Mammary microvascular endothelial cell (primary cell): ENCODE data around the gene RBM14. TPM values are rescaled to one million over a fixed set of nuclear protein-coding genes. Genes with fewer than 3 reads are reported as not detected.

Experiments used
- total RNA-seq: library from RNA; depleted of rRNA; stranded (reverse); fragments of >200 nt; gene quantifications from 2 replicates; pipeline ENCODE4 v1.2.3, GENCODE V29; 2015

RBM14 gene, protein sequence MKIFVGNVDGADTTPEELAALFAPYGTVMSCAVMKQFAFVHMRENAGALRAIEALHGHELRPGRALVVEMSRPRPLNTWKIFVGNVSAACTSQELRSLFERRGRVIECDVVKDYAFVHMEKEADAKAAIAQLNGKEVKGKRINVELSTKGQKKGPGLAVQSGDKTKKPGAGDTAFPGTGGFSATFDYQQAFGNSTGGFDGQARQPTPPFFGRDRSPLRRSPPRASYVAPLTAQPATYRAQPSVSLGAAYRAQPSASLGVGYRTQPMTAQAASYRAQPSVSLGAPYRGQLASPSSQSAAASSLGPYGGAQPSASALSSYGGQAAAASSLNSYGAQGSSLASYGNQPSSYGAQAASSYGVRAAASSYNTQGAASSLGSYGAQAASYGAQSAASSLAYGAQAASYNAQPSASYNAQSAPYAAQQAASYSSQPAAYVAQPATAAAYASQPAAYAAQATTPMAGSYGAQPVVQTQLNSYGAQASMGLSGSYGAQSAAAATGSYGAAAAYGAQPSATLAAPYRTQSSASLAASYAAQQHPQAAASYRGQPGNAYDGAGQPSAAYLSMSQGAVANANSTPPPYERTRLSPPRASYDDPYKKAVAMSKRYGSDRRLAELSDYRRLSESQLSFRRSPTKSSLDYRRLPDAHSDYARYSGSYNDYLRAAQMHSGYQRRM
- total RNA-seq = 48.3 and 55.6 TPM in 2 replicates

GRCh38 chr11:66616379-66617154 lies at the start of gene RBM14:
Gene RBM14, plus strand, starts transcription at chr11:66616630. Its CDS starts 91 bp downstream, at chr11:66616721.

DNA sequence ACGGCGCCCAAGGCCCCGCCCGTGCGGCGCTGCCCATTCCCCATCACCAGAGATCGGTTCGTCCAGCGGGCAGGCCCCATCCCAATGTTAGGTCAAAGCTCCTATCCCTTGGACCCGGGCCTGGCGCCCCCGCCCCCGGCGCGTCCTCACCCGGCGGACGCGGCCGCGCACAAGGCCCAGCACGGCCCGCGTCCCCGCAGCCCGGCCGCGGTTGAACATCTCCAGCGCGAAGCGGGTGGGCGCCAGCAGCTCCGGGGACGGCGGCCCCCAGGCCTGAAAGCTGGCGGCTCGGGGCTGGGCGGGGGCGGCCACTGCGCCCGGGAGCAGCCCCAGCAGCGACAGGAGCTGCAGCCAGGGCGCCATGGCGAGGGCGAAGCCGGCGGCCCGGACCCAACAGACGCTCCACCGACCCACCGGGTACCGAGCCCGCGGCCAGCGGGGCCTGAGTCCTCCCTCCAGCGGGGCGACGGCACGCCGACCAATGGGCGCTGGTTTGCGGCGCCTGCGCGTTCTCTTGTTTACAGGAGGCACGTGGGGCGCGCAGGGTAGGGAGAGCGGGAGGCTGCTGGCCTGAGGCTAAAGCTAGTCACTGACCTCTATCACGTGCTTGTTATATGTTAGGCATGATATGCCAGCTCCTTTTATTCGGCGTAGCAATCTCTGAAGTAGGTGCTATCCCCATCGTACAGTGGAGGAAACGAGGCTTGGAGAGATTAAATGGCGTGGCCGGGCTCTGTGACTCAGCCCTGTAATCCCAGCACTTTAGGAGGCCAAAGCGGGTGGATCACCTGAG lies 48.1 kb upstream of the RBM14 start, which contains the start of gene CTSF:
TSS of gene CTSF (minus strand) at position 483 of the 793 bp plus-strand sequence. CDS start at position 363, 120 bp downstream.

GRCh38 chr11:66592457-66593302 lies 23.8 kb upstream of the RBM14 start, which contains the start of the genes CCDC87 and CCS:
Gene CCDC87, minus strand, starts transcription at chr11:66593063. Its CDS starts 48 bp downstream, at chr11:66593015.
Gene CCS, plus strand, starts transcription at chr11:66593185. Its CDS starts 77 bp downstream, at chr11:66593262.

GRCh38 chr11:66638177-66639065 lies 22.0 kb downstream of the RBM14 start, which contains the start of gene RBM4:
Gene RBM4, plus strand, starts transcription at chr11:66638703. Its CDS starts 1,009 bp downstream, at chr11:66639712.

Other genes starting within 250 kb of the RBM14 start
- gene SLC29A2, start 244.9 kb upstream of the RBM14 start, total RNA-seq = 0.13 and 0.30 TPM in 2 replicates
- gene NPAS4, start 195.6 kb upstream of the RBM14 start, total RNA-seq = not detected in 2 replicates
- 88.5 and 94.8 TPM in 2 replicates for gene MRPL11, start 177.8 kb upstream of the RBM14 start, total RNA-seq
- 3.9 and 6.1 TPM in 2 replicates for gene PELI3, start 149.7 kb upstream of the RBM14 start, total RNA-seq
- gene DPP3, start 136.2 kb upstream of the RBM14 start, total RNA-seq = 78.1 and 88.9 TPM in 2 replicates
- 15.7 and 17.3 TPM in 2 replicates for gene BBS1, start 106.0 kb upstream of the RBM14 start, total RNA-seq
- gene ZDHHC24, start 70.6 kb upstream of the RBM14 start, total RNA-seq = 21.1 and 25.0 TPM in 2 replicates
- not detected in 2 replicates for gene ACTN3, start 69.7 kb upstream of the RBM14 start, total RNA-seq
- 7.4 and 8.3 TPM in 2 replicates for gene CTSF, start 48.0 kb upstream of the RBM14 start, total RNA-seq
- 0.05 TPM in 1 of 2 replicates, not detected in the other for gene CCDC87, start 23.6 kb upstream of the RBM14 start, total RNA-seq
- gene CCS, start 23.4 kb upstream of the RBM14 start, total RNA-seq = 14.0 and 23.7 TPM in 2 replicates
- gene RBM4, start 22.1 kb downstream of the RBM14 start, total RNA-seq = 101 and 107 TPM in 2 replicates
- 10.9 and 15.3 TPM in 2 replicates for gene RBM4B, start 61.3 kb downstream of the RBM14 start, total RNA-seq
- gene SPTBN2, start 112.6 kb downstream of the RBM14 start, total RNA-seq = 6.3 and 21.5 TPM in 2 replicates
- 19.3 and 26.4 TPM in 2 replicates for gene RCE1, start 226.8 kb downstream of the RBM14 start, total RNA-seq
- 34.3 and 40.2 TPM in 2 replicates for gene LRFN4, start 240.4 kb downstream of the RBM14 start, total RNA-seq